ENCODE measurements around the gene STIM1.
"Not testable (repeated sequence)": the region's sequence is repeated elsewhere in the genome, so short reads cannot be mapped to it uniquely, and the experiment has no call there.

The STIM1 gene

DNA sequence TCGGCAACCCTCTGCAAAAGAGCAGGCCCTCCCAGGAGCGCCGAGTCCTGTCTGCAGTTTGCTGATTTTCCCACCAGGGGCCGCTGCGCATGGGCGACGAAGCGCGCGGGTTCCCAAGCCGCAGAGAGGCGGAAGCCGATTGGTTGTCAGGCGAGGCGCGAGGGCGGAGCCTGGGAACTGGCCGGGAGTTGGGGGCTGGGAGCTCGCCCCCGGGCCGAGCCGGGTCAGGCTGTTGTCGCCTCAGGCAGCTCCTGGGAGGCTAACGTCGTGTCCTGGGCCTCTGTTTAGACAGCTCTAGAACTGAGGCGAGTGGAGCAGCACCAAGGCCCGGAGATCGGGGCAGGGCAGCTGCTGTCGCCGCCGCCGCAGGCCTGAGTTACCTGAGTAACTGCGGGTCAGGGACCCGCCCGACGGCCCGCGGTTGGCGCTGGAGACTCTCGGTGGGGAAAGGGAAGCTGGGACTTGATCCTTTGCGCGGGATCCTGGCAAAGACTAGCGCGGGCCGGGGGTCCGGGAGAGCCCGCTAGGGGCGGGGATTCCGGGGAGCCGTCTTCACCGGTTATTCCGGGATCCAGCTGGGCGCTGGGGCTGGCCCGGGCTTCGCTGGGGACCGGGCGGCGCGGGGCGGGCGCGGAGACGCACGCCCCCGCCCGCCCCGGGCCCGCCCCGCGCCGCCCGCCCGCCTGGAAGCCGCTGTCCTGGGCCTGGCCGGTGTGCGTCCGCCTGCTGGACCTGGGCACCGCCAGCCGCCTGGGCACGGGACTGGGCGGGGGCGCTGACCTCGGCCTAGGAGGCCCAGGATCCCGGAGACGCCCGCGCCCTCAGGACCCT lies at the start of gene STIM1:
TSS of gene STIM1 (plus strand) at position 688 of the 831 bp plus-strand sequence. CDS start 607 bp downstream, outside the sequence.
- no peaks in the 10 kb centered on the region for H3K9me3 Mint-ChIP-seq
- peak within 1 kb of the TSS; percentile 96 for H3K4me3 Mint-ChIP-seq
- H3K36me3 Mint-ChIP-seq (ENCODE audit: low read depth): no peaks in the 10 kb centered on the region
- H3K4me1 Mint-ChIP-seq (ENCODE audit: low read depth): peaks cover 62% of the 10 kb centered on the region
- no peaks in the 10 kb centered on the region for H3K27me3 Mint-ChIP-seq
- H3K27ac Mint-ChIP-seq: peak within 1 kb of the TSS; percentile 98

DNA sequence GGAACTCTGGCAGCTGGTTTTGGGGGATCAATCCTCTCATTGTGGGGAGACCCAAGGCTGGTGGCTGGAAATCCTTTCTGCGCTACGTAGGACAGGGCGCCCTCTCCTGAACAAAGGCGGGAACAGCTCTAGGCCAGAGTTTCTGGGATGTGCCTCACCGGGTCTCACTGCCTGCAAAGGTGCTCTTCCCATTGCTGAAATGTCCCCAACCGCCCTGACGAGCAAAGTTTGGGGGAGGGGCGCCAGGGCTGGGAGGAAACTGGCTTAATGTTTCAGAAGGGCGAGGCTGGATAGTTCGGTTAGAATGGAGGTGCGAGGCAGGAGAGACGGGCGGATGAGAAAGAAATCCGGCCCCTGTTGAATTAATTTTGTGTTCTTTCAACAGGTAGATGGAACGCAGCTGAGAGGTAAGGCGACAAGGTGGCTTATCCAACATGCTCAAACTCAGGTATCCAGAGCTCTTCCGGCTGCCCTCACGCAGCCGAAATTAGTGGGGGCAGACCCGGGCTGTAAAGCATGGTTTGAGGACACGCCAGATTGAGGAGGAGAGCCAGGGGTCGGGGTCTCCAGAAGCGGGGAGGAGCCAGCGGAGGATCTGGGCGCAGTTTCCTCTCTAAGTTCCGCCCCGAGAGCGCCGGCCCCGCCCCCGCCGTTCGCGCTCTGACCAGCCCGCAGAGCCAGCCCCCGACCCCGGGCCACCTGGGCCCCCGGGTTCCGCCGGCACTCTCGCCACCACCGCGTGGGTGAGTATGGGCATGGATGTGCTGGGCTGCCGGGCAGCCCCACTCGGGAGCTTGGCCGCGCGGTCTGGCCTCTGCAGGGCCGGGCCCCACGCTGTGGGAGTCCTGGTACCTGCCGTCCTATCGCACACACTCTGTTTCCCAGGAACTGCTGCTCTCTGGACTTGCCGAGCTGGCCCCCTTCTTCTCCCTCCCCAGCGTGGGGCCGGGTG lies 47.3 kb upstream of the STIM1 start, which contains the start of gene PGAP2:
TSS of gene PGAP2 (plus strand) at position 652 of the 952 bp plus-strand sequence. CDS start 2,700 bp downstream, outside the sequence.
- Mint-ChIP-seq H3K4me3 (peak within 1 kb of the TSS; percentile 97), H3K27me3 (no peaks in the 10 kb centered on the region), H3K9me3 (no peaks in the 10 kb centered on the region), H3K27ac (peak within 1 kb of the TSS; percentile 95), H3K36me3 (ENCODE audit: low read depth) (peaks cover 12% of the 10 kb centered on the region), H3K4me1 (ENCODE audit: low read depth) (peaks cover 21% of the 10 kb centered on the region)

DNA sequence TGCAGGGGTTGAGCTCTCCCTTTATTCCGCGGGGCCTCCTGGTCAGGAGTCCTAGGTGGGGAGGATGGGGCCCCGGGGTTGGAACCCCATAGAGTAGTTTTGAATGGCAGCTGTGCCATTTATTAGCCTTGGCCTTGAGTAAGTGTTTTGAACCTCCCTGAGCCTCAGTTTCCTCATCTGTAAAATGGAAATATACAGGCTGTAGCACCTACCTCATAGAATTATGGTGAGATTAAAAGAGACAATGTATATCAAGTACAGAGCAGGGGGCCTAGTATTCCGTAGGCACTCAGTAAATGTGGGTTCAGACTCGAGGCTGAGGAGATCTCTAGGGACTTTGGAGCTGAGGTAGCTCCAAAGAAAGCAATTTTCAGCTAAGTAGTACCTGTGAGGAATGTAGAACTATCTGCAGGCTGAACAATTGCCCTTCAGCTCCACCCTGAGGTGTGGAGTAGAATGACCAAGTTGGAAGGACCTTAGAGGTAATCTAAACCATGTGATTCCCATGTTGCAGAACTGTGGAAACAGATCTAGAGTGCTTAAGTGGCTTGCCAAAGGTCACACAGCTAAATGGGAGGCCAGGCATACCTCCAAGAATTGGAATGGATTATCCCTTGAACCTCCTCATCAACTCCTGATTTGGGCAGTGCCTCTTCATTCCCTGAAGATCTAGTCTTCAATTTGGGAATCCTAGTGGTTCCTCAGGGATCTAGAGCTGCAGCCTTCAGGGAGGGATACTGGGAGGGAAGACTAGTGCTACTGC lies 46.4 kb upstream of the STIM1 start:
- Mint-ChIP-seq H3K4me1 (ENCODE audit: low read depth) (peaks cover 19% of the 10 kb centered on the region), H3K4me3 (peak overlapping the region; percentile 97), H3K9me3 (no peaks in the 10 kb centered on the region), H3K27me3 (no peaks in the 10 kb centered on the region), H3K36me3 (ENCODE audit: low read depth) (peaks cover 12% of the 10 kb centered on the region), H3K27ac (peak overlapping the region; percentile 14)

DNA sequence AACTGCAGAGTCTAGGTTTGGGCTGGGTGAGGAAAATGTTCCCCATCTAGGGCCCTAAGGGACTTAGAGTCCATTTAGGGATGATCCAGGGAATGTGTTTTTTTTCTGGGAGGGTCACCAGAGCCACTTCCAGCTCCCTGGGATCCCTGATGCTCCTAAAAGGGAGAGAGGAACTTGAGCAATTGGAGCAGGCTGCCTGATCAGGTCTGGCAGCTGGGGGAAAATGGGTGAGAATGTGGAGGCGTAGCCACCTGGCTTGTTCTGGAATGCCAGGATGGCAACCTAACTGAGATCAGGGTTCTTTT lies 45.9 kb upstream of the STIM1 start:
- H3K27ac Mint-ChIP-seq: no peak overlapping the region
- H3K27me3 Mint-ChIP-seq: no peaks in the 10 kb centered on the region
- H3K36me3 Mint-ChIP-seq (ENCODE audit: low read depth): peaks cover 12% of the 10 kb centered on the region
- H3K4me3 Mint-ChIP-seq: no peak overlapping the region
- peaks cover 17% of the 10 kb centered on the region for H3K4me1 Mint-ChIP-seq (ENCODE audit: low read depth)
- no peaks in the 10 kb centered on the region for H3K9me3 Mint-ChIP-seq

DNA sequence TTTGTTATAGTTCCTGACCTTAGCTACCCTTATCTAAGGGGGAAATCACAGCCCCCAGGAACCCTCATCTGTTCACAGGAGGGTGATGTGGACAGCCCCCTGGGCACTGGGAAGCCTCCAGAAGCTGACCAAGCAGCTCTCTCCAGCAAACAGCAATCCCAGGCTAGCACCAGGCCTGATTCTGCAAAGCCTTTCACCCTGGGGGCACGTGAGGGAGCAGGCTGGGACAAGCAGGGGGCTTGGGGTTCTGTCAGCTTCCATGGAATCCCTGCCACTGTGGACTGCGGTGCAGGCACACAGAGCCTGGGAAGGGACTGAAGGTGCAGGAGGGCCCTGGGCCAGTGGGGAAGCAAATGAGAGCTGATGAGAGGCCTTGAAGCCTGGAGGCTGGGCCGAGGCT lies 45.0 kb upstream of the STIM1 start:
- Mint-ChIP-seq H3K27ac (no peak overlapping the region), H3K27me3 (no peaks in the 10 kb centered on the region), H3K4me1 (ENCODE audit: low read depth) (peaks cover 17% of the 10 kb centered on the region), H3K9me3 (no peaks in the 10 kb centered on the region), H3K4me3 (no peak overlapping the region), H3K36me3 (ENCODE audit: low read depth) (peaks cover 12% of the 10 kb centered on the region)

DNA sequence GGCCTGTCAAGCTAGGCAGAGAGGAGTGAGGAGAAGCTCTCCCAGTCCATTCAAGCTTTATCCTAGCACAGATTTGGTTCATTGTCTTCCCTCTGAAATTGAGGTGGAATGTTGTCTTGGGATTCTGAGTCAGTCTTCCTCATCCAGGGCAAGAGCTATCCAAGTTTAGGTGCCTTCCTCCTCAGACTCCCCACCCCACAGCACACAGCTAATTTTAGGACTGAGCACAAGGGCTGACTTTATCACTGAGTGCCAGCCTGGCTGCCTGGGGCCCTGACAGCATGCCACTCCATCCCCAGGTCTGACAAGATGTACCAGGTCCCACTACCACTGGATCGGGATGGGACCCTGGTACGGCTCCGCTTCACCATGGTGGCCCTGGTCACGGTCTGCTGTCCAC lies 44.5 kb upstream of the STIM1 start:
- Mint-ChIP-seq H3K9me3 (no peaks in the 10 kb centered on the region), H3K4me1 (ENCODE audit: low read depth) (peaks cover 17% of the 10 kb centered on the region), H3K27ac (no peak overlapping the region), H3K4me3 (no peak overlapping the region), H3K36me3 (ENCODE audit: low read depth) (peaks cover 12% of the 10 kb centered on the region), H3K27me3 (no peaks in the 10 kb centered on the region)

DNA sequence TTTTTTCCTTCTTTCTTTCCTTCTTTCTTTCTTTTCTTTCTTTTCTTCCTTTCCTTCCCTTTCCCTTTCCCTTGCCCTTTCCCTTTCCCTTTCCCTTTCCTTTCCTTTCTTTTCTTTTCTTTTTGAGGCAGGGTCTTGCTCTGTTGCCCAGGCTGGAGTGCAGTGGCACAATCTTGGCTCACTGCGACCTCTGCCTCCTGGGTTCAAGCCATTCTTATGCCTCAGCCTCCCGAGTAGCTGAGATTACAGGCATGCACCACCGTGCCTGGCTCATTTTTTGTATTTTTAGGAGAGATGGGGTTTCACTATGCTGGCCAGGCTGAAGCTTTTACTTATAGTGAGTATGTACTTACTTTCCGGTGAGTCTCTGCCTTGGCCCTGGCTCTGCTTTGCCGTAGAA lies 40.6 kb upstream of the STIM1 start:
- not testable (repeated sequence) for H3K4me1 Mint-ChIP-seq (ENCODE audit: low read depth); H3K27ac Mint-ChIP-seq; H3K9me3 Mint-ChIP-seq; H3K27me3 Mint-ChIP-seq; H3K4me3 Mint-ChIP-seq
- peaks cover 15% of the 10 kb centered on the region for H3K36me3 Mint-ChIP-seq (ENCODE audit: low read depth)

DNA sequence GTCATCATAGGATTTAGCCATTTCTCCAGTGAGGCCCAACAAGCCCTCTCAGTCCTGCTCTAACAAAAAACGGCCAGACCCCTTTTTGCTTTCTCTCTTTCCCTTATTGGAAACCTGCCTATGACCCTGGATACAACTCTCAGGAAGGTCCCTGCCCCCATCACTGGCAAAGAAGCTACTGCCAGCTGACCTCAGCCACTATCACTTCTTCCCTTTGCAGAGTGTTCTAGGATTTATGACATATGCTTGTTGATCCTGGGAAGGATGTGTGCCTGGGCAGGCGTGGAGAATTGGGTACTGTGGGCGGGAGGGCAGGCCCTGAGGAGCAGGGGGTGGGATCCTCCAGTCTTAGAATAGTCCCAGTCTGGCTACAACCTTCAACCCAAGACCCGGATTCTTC lies 39.6 kb upstream of the STIM1 start:
- Mint-ChIP-seq H3K27ac (no peak overlapping the region), H3K36me3 (ENCODE audit: low read depth) (peaks cover 13% of the 10 kb centered on the region), H3K4me3 (no peak overlapping the region), H3K4me1 (ENCODE audit: low read depth) (no peaks in the 10 kb centered on the region), H3K27me3 (no peaks in the 10 kb centered on the region), H3K9me3 (no peaks in the 10 kb centered on the region)

DNA sequence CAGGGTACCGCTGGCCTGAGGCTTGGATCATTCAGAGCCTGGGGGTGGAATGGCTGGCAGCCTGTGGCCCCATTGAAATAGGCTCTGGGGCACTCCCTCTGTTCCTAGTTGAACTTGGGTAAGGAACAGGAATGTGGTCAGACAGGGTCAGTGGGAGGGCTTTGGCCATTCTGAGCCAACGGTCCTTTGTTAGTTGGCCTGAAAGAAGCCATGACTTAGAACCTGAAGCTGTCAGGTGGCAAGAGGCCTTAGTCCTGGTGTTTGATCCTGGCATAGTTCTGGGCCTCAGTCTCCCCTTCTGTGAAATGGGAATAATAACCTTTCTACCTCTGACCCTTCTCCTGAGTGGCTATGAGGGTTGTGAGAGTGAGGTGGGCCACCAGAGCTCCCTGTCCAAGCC lies 38.8 kb upstream of the STIM1 start:
- no peaks in the 10 kb centered on the region for H3K9me3 Mint-ChIP-seq
- no peak overlapping the region for H3K4me3 Mint-ChIP-seq
- no peak overlapping the region for H3K27ac Mint-ChIP-seq
- peaks cover 5% of the 10 kb centered on the region for H3K36me3 Mint-ChIP-seq (ENCODE audit: low read depth)
- H3K27me3 Mint-ChIP-seq: no peaks in the 10 kb centered on the region
- no peaks in the 10 kb centered on the region for H3K4me1 Mint-ChIP-seq (ENCODE audit: low read depth)

DNA sequence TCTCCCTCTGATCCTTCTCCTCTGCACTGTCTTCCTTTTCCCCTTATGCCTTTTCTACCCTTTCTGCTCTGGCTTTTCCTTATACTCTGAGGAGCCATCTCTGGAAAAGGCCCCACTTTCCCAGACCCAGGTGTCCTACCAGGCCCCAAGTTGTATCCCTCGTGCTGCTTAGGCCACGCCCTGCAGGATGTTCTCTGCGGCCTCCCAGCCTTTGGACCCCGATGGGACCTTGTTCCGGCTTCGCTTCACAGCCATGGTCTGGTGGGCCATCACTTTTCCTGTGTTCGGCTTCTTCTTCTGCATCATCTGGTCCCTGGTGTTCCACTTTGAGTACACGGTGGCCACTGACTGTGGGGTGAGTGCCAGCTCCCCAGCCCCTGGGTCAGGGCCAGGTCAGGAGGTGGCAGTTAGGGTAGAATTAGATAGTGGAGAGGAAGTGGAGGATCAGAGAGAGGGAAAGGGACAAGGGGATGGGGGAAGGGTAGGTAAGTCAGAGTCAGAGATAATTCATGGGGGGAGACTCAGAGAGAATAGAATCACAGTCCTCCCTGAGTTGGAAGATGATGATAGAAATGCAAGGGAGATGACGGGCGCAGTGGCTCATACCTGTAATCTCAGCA lies 38.2 kb upstream of the STIM1 start:
- H3K4me1 Mint-ChIP-seq (ENCODE audit: low read depth): no peaks in the 10 kb centered on the region
- H3K27me3 Mint-ChIP-seq: no peaks in the 10 kb centered on the region
- H3K4me3 Mint-ChIP-seq: no peak overlapping the region
- H3K27ac Mint-ChIP-seq: no peak overlapping the region
- H3K9me3 Mint-ChIP-seq: no peaks in the 10 kb centered on the region
- H3K36me3 Mint-ChIP-seq (ENCODE audit: low read depth): peaks cover 4% of the 10 kb centered on the region

DNA sequence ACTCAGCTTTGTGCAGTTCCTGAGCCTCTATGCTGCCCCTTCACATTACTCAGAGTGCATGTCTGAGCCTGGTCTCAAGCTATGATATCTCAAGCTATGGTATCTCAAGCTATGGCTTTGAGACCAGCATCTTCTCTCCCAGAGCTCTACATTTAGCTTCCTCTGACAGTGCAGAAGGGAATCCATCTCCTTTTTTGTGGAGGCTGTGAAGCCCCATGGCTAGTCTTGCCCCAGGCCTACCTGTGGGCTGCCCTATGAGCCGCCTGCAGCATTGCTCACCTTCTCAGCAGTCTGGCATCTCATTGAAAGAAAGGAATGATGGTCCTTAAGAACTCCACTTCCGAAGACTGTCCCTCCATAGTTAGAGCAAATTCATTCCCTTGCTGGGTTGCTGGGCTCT lies 34.5 kb upstream of the STIM1 start:
- Mint-ChIP-seq H3K9me3 (no peaks in the 10 kb centered on the region), H3K27me3 (no peaks in the 10 kb centered on the region), H3K4me1 (ENCODE audit: low read depth) (peaks cover 25% of the 10 kb centered on the region), H3K27ac (no peak overlapping the region), H3K4me3 (no peak overlapping the region), H3K36me3 (ENCODE audit: low read depth) (peaks cover 24% of the 10 kb centered on the region)

DNA sequence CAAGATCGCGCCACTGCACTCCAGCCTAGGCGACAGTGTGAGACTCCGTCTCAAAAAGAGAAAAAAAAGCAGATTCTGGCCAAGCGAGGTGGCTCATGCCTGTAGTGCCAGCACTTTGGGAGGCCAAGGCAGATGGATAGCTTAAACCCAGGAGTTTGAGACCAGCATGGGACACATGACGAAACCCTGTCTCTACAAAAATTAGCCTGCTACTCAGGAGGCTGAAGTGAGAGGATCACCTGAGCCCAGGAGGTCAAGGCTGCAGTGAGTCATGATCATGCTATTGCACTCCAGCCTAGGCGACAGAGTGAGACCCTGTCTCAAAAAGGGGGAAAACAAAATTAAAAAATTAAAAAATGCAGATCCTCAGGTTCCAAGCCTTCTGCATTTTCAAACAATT lies 33.2 kb upstream of the STIM1 start:
- Mint-ChIP-seq H3K4me1 (ENCODE audit: low read depth) (peaks cover 31% of the 10 kb centered on the region), H3K9me3 (no peaks in the 10 kb centered on the region), H3K36me3 (ENCODE audit: low read depth) (peaks cover 36% of the 10 kb centered on the region), H3K27me3 (no peaks in the 10 kb centered on the region), H3K4me3 (no peak overlapping the region), H3K27ac (no peak overlapping the region)

DNA sequence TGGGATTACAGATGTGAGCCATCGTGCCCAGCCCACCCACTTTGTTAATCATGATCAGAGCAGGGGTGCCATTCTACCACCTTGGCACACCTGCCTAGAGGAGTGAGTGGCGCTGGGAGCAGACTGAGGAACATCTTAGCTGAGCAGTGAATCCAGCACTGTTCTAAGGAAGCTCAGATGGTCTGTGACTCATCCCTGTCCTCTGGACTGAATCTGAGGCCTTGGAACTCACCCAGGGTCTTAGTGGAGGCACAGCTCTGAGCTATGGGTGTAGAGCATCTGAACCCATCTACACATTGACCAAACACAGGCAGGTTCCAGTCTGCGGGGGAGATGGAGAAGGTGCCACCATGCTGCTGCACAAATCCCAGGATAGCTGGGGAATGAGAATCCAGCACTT lies 32.2 kb upstream of the STIM1 start:
- H3K27me3 Mint-ChIP-seq: no peaks in the 10 kb centered on the region
- no peak overlapping the region for H3K27ac Mint-ChIP-seq
- H3K9me3 Mint-ChIP-seq: no peaks in the 10 kb centered on the region
- peaks cover 44% of the 10 kb centered on the region for H3K36me3 Mint-ChIP-seq (ENCODE audit: low read depth)
- H3K4me3 Mint-ChIP-seq: no peak overlapping the region
- H3K4me1 Mint-ChIP-seq (ENCODE audit: low read depth): peaks cover 31% of the 10 kb centered on the region

DNA sequence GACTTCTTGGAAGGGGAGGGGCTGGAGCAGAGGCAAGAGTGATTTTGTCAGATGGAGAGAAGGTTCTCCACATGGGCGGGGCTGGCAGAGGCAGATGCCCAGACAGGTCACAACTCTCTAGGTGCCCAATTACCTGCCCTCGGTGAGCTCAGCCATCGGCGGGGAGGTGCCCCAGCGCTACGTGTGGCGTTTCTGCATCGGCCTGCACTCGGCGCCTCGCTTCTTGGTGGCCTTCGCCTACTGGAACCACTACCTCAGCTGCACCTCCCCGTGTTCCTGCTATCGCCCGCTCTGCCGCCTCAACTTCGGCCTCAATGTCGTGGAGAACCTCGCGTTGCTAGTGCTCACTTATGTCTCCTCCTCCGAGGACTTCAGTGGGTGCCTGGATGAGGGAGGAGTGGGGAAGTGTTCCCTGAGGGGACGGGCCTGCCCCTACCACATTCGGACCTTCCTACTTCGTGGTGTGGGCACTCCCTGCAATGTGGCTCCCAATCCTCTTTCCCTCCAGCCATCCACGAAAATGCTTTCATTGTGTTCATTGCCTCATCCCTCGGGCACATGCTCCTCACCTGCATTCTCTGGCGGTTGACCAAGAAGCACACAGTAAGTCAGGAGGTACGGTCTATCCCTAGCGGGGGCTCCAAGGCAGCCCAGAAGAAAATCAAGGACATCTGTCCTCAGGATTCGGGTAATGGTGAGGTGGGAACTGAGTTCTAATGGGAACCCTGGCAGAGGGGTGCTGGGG lies 31.5 kb upstream of the STIM1 start:
- Mint-ChIP-seq H3K4me3 (no peak overlapping the region), H3K36me3 (ENCODE audit: low read depth) (peaks cover 44% of the 10 kb centered on the region), H3K27ac (peak overlapping the region; percentile 49), H3K4me1 (ENCODE audit: low read depth) (peaks cover 31% of the 10 kb centered on the region), H3K27me3 (no peaks in the 10 kb centered on the region), H3K9me3 (no peaks in the 10 kb centered on the region)
